Measurements from ENCODE around the gene DPYSL5. TPM values are rescaled to one million over a fixed set of nuclear protein-coding genes. Genes with fewer than 3 reads are reported as not detected.

Gene DPYSL5
- total and polyA plus RNA-seq, 2 of the 8 experiments (the other 6 are each of a cell fraction or from before 2014, with no cell fraction given): 11.9 to 16.4 TPM

- TF ChIP-seq BRCA1 (IDR thresholded peaks at IDR 0.05; ENCODE audit: low read depth, low read length) (no peak), POU5F1 (IDR thresholded peaks at IDR 0.05; ENCODE audit: low read depth, low read length) (no peak), FOSL1 (IDR thresholded peaks at IDR 0.05; ENCODE audit: insufficient read depth, low read depth, low read length) (no peak), CEBPB (IDR thresholded peaks at IDR 0.05; ENCODE audit: low read depth, low read length) (no peak), CBX5 (IDR thresholded peaks at IDR 0.05; ENCODE audit: low read depth, low read length) (no peak), EGR1 (IDR thresholded peaks at IDR 0.05; ENCODE audit: borderline replicate concordance, low read depth, low read length) (no peak), RFX5 (IDR thresholded peaks at IDR 0.05; ENCODE audit: borderline replicate concordance, low read depth, low read length) (no peak)
- Histone ChIP-seq H2BK5ac (ENCODE audit: low read depth, low read length) (no peak overlapping the region), H3K18ac (ENCODE audit: extremely low read depth, low read length) (no peak overlapping the region), H3K14ac (ENCODE audit: insufficient read length) (no peak overlapping the region), H4K8ac (ENCODE audit: extremely low read depth, insufficient read depth, low read length) (no peak overlapping the region), H3K56ac (replicated peaks; ENCODE audit: insufficient read length, low read depth, low read length) (no peak overlapping the region), H4K5ac (ENCODE audit: insufficient read length, low read depth, low read length) (no peak overlapping the region), H3K23me2 (ENCODE audit: low read depth, low read length) (peaks cover 6% of the 10 kb centered on the region), H3K9me3 (ENCODE audit: insufficient read depth in 2 of 2, low read depth in 1 of 2, low read length in 1 of 2) (no peaks in the 10 kb centered on the region), H4K20me1 (replicated peaks in 1 of 2; ENCODE audit: control insufficient read depth in 1 of 2, insufficient read depth in 2 of 2, low read length in 2 of 2) (no peaks in the 10 kb centered on the region), H3K4me1 (replicated peaks in 1 of 4; ENCODE audit: control insufficient read depth in 3 of 4, insufficient read depth in 4 of 4, low read length in 3 of 4) (peaks cover 0 to 11% (median 4%) of the 10 kb centered on the region in 4 experiments; a peak in 6 of 7 replicates), H3K79me1 (ENCODE audit: low read depth, low read length) (no peaks in the 10 kb centered on the region), H3K27ac (ENCODE audit: low read depth, low read length) (no peak overlapping the region), H2AK5ac (ENCODE audit: low read depth, low read length) (no peak overlapping the region), H3K4me2 (ENCODE audit: insufficient read depth in 1 of 2, low read depth in 2 of 2, low read length in 2 of 2) (peak overlapping the region in 1 of 2 experiments; percentile 48; a peak in 1 of 4 replicates), H3K27me3 (replicated peaks in 1 of 4; ENCODE audit: control insufficient read depth in 3 of 4, extremely low read depth in 1 of 4, insufficient read depth in 3 of 4, low read length in 3 of 4) (peaks cover 0 to 7% (median 0%) of the 10 kb centered on the region in 4 experiments; a peak in 3 of 7 replicates), H3K4ac (replicated peaks; ENCODE audit: insufficient read length, low read depth, low read length) (no peak overlapping the region), H2AFZ (ENCODE audit: low read length) (no peak overlapping the region), H3K79me2 (ENCODE audit: control insufficient read depth in 1 of 2, insufficient read depth in 2 of 2, low read length in 2 of 2) (no peaks in the 10 kb centered on the region), H2BK12ac (ENCODE audit: low read depth, low read length) (no peak overlapping the region), H2BK15ac (ENCODE audit: low read length) (no peak overlapping the region), H3K23ac (ENCODE audit: insufficient read length) (no peak overlapping the region), H2BK20ac (ENCODE audit: low read length) (no peak overlapping the region), H2BK120ac (replicated peaks; ENCODE audit: low read depth, low read length) (no peak overlapping the region), H3K9ac (replicated peaks in 1 of 4; ENCODE audit: extremely low read depth in 1 of 4, low read depth in 3 of 4, low read length in 3 of 4) (no peak overlapping the region), H3K36me3 (ENCODE audit: control insufficient read depth in 2 of 4, insufficient read depth in 4 of 4, low read length in 3 of 4) (no peaks in the 10 kb centered on the region), H3K4me3 (ENCODE audit: extremely low read depth in 1 of 4, insufficient read depth in 2 of 4, low read depth in 3 of 4, low read length in 4 of 4) (no peak overlapping the region), H4K91ac (replicated peaks; ENCODE audit: insufficient read length, low read length) (no peak overlapping the region)
- POLR2A ChIA-PET (ENCODE audit: partially characterized antibody): interaction anchor here (0.7 to 1.7 kb wide), 3 partner anchors 14 to 28 kb away, joined by 3 to 4 read pairs (median 3); no protein-coding TSS in a partner anchor
- FAIRE-seq (no peak), DNase-seq (ENCODE audit: low read depth in 1 of 2, low spot score in 2 of 2) (no peak)
- WGBS, 2 experiments (ENCODE audit: extremely low coverage in 1 of 2, insufficient coverage in 1 of 2, insufficient read length in 1 of 2, insufficient replicate concordance in 2 of 2, low coverage in 1 of 2, low lambda C conversion rate in 2 of 2, missing lambda C conversion rate in 1 of 2): 87% methylated on average over 1 of the region's 1 CpG; no CpG with 5 or more reads in 1 of the 2 experiments
- CTCF ChIA-PET (ENCODE audit: partially characterized antibody): interaction anchor here (0.6 to 3.9 kb wide), 12 partner anchors 9 to 231 kb away, joined by 3 to 36 read pairs (median 4); no protein-coding TSS in a partner anchor
Measured at GRCh38 chr2:26975656-26976055, 127.7 kb downstream of the DPYSL5 start.
